Lower leg skin (tissue), 4 donors: Measurements from ENCODE around the gene HYLS1. TPM values are rescaled to one million over a fixed set of nuclear protein-coding genes. Genes with fewer than 3 reads are reported as not detected.
"Not testable (repeated sequence)": the region's sequence is repeated elsewhere in the genome, so short reads cannot be mapped to it uniquely, and the experiment has no call there.

Source experiments
- DNase-seq, 2 donors: peaks; one replicate each; pipeline ENCODE4 v3.0.0-alpha.2; 2019; ENCODE audit warnings: low spot score in 2 of 2
- H3K4me3 ChIP-seq: fragments of 200-600 bp; sonication (generic); 2 replicates; pipeline ENCODE4 v1.5.1; 2017; ENCODE audit warnings: mild to moderate bottlenecking, low read depth; ENCODE audit not compliant: poor library complexity, severe bottlenecking
- CTCF ChIP-seq, 3 donors: fragments of 450-650 bp; IDR thresholded peaks; one replicate each; pipeline ENCODE4 v1.5.1; 2016; ENCODE audit warnings: antibody characterized with exemption in 3 of 3, mild to moderate bottlenecking in 3 of 3, moderate library complexity in 2 of 3
- POLR2A ChIP-seq, 2 donors: fragments of 450-650 bp; IDR thresholded peaks; one replicate each; pipeline ENCODE4 v1.6.1; 2016 to 2017; ENCODE audit warnings: antibody characterized with exemption in 2 of 2, mild to moderate bottlenecking in 1 of 2, moderate library complexity in 1 of 2
- WGBS, 2 donors: methylation state at CpG; one replicate each; pipeline ENCODE4 v1.1.5; 2018; 5-methylcytosine and 5-hydroxymethylcytosine counted together
- intact Hi-C: fragments of 100-400 bp; cut with DNase I; formaldehyde crosslinking; loops from one replicate; pipeline ENCODE4 v1.15.0; 2023; ENCODE audit warnings: low total_unique reads
- total RNA-seq, 4 donors: library from RNA; depleted of rRNA; stranded (reverse); fragments of >200 nt; gene quantifications; one replicate each; pipeline ENCODE4 v1.1.0, GENCODE V29; 2016

HYLS1 gene
- total RNA-seq, 4 donors from 2014 or later: 0.99 to 2.8 (median 2.0) TPM

- intact Hi-C loops: no loop called here
- TF ChIP-seq CTCF (IDR thresholded peaks at IDR 0.05) (no peak), POLR2A (IDR thresholded peaks at IDR 0.05) (no peak)
Observed at GRCh38 chr11:125902277-125902926, 14.9 kb downstream of the HYLS1 start.

DNA sequence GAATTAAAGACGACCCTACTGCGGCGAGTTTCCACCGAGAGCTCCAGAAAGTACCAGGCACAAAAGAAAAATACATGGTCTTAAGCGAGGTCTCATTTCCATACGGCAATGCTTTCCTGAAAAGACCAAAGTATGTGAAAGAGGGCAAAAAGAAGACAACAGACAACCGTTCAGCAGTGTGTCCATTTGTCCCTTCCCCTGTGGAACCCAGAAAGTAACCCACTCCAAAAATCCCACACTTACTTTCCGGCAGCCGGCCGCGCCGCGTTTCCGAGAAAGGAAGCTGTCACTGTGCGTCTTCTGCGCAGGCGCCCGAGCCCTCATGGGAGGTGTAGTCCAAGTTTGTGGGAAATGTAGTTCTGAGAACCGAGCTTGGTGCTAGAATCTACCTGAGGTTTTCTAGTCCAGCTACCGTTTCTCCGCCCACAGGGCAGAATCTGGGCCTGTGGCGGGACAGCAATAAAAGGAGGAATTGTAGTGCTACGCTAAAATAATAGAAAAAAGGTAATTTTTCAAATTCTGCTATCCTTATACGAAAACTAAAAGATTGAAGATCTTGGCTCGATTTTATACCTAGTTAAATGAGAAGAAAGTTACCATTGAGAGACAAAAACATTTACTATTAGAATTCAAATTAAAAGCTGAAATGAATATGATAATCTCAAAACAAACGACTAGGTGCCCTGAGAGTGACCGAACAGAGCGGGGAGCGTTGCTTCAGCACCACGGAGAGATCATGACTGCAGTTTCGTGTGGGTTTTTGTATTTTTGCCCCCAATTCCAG lies 15.7 kb downstream of the HYLS1 start, which contains the start of gene PUS3:
Gene PUS3 (minus strand): TSS at position 280 of the 784 bp plus-strand sequence. CDS start 6,922 bp downstream, outside the sequence.
- 2% methylated on average over 31 of the region's 31 CpGs for WGBS, 2 donors
- H3K4me3 ChIP-seq: peak within 1 kb of the TSS; percentile 50
- DNase-seq: peak; percentile 87 to 97
- intact Hi-C loops: no loop called here
- TF ChIP-seq CTCF (IDR thresholded peaks at IDR 0.05) (no peak), POLR2A (IDR thresholded peaks at IDR 0.05) (no peak)

More at GRCh38 chr11:125902277-125902926, 14.9 kb downstream of the HYLS1 start:
- 48 to 54% methylated on average over 20 of the region's 20 CpGs for WGBS, 2 donors
- DNase-seq: no peak
- H3K4me3 ChIP-seq: peak overlapping the region; percentile 50

DNA sequence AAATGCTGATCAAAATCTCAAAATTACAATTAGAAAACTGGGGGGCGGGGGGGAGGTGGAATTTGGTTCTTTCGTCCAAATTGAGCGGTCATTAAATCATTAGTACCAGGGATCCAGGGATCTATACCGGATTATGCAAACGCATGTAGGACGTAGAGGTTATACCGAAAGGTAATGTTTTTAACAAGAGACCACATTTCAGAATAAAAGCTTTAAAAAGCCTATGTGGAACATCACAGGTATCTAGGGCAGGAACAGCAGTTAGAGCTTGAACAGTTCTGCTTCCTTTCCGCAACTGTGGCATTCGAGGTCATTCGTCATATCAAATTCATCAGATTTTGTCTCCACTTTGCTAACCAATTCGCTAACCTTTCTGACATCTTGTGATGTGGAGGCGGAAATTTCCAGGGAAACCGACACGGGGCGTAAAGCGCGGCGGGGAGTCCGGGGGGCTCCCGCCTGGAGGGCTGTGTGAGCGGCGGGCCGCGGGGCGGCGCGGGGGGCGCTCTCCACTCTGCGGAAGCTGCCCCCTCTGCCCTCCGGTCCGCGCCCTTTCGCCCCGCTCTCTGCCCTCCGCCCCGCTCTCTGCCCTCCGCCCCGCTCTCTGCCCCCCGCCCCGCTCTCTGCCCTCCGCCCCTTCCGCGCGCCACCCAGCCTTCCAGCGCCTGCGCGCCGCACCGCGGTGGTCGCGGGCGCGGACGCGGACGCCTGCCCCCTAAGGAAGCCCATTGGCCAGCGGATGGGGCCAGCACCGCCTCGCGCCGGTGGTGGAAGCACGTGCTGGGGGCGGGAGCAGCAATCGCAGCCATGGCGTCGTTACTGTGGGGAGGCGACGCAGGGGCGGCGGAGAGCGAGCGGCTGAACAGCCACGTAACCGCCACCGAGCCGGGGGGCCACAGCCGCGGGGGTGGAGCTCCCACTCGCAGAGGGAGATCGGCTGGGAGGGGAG lies 16.5 kb downstream of the HYLS1 start, which contains the start of gene DDX25:
Gene DDX25 (plus strand): TSS at position 798 of the 949 bp plus-strand sequence. CDS start 10 bp downstream, at position 808.
- no peak for TF ChIP-seq POLR2A (IDR thresholded peaks at IDR 0.05)
- TF ChIP-seq CTCF (IDR thresholded peaks at IDR 0.05): no peak
- intact Hi-C loops: no loop called here
- no peak for DNase-seq
- no peak within 1 kb of the TSS for H3K4me3 ChIP-seq
- 2 to 3% methylated on average over 27 to 61 of the region's 81 CpGs for WGBS, 2 donors

GRCh38 chr11:125904678-125905077 lies 17.2 kb downstream of the HYLS1 start:
- no peak overlapping the region for H3K4me3 ChIP-seq
- intact Hi-C loops: no loop called here
- 51 to 53% methylated on average over 11 of the region's 11 CpGs for WGBS, 2 donors
- no peak for TF ChIP-seq CTCF (IDR thresholded peaks at IDR 0.05)
- no peak for DNase-seq

GRCh38 chr11:125910226-125910849 lies 22.9 kb downstream of the HYLS1 start:
- intact Hi-C loops: no loop called here
- 66 to 68% methylated on average over 8 of the region's 8 CpGs for WGBS, 2 donors
- DNase-seq: no peak
- TF ChIP-seq POLR2A (IDR thresholded peaks at IDR 0.05) (no peak), CTCF (IDR thresholded peaks at IDR 0.05) (no peak)
- H3K4me3 ChIP-seq: no peak overlapping the region

- WGBS, 2 donors: 92 to 97% methylated on average over 3 of the region's 3 CpGs
- H3K4me3 ChIP-seq, DNase-seq, intact Hi-C loops: not testable (repeated sequence)
Observed at GRCh38 chr11:125914601-125915000, 27.1 kb downstream of the HYLS1 start.
